Stimulated activated CD4-positive, alpha-beta T cell treated with anti-CD3 and anti-CD28 coated beads, TNF-alpha, amount 100 ng/mL, for 48 hours (primary cell): ENCODE results near the gene FUNDC2.
A peak's percentile ranks its signal among the peaks of the same experiment; 100 is the strongest.

Experiments
- DNase-seq, 3 donors: peaks; one replicate each; pipeline ENCODE4 v3.0.0-alpha.2; 2020; ENCODE audit warnings: low read depth in 3 of 3

FUNDC2 gene

GRCh38 chrX:155023907-155024833 lies 2.5 kb upstream of the FUNDC2 start:
- no peak for DNase-seq

GRCh38 chrX:155026420-155026726 lies 271 bp upstream of the FUNDC2 start:
- no peak for DNase-seq

GRCh38 chrX:155027509-155028066 lies 944 bp downstream of the FUNDC2 start:
- no peak for DNase-seq

- DNase-seq, result no peak
Measured at GRCh38 chrX:155028129-155028528, 1.5 kb downstream of the FUNDC2 start.

GRCh38 chrX:155028877-155029291 lies 2.2 kb downstream of the FUNDC2 start:
- no peak for DNase-seq

- DNase-seq, result no peak
Measured at GRCh38 chrX:155031657-155032056, 5.0 kb downstream of the FUNDC2 start.

GRCh38 chrX:155035688-155036087 lies 9.0 kb downstream of the FUNDC2 start:
- no peak for DNase-seq

GRCh38 chrX:155046129-155046810 lies 19.6 kb downstream of the FUNDC2 start:
- DNase-seq, result no peak

- DNase-seq, result no peak
Measured at GRCh38 chrX:155046811-155047528, 20.3 kb downstream of the FUNDC2 start.

- peak in 1 of 3 donors; percentile 49 for DNase-seq
Measured at GRCh38 chrX:155048977-155049619, 22.5 kb downstream of the FUNDC2 start.

GRCh38 chrX:155052738-155053498 lies 26.3 kb downstream of the FUNDC2 start:
- no peak for DNase-seq

- no peak for DNase-seq
Measured at GRCh38 chrX:155053656-155054055, 27.0 kb downstream of the FUNDC2 start.

- DNase-seq, result no peak
Measured at GRCh38 chrX:155054255-155054654, 27.6 kb downstream of the FUNDC2 start.

GRCh38 chrX:155055494-155055893 lies 28.9 kb downstream of the FUNDC2 start:
- no peak for DNase-seq

GRCh38 chrX:155056471-155056870 lies 29.8 kb downstream of the FUNDC2 start:
- no peak for DNase-seq

- DNase-seq, result peak in 1 of 3 donors; percentile 20
Measured at GRCh38 chrX:155056877-155057792, 30.5 kb downstream of the FUNDC2 start.

GRCh38 chrX:155061760-155062159 lies 35.1 kb downstream of the FUNDC2 start:
- DNase-seq, result no peak

GRCh38 chrX:155065035-155065734 lies 38.5 kb downstream of the FUNDC2 start:
- no peak for DNase-seq

- no peak for DNase-seq
Measured at GRCh38 chrX:155068165-155068564, 41.5 kb downstream of the FUNDC2 start.
